GM12873 (cell line): Measurements from ENCODE around the gene FUT9.

Experiments used
- CTCF ChIP-seq: IDR thresholded peaks from 2 replicates; pipeline ENCODE4 v1.5.1; 2012; ENCODE audit warnings: low read depth, mild to moderate bottlenecking, moderate library complexity, low read length, control low read depth; ENCODE audit not compliant: insufficient read depth; ENCODE audit errors: missing control alignments

FUT9 gene

GRCh38 chr6:96223695-96224094 lies 207.9 kb downstream of the FUT9 start:
- TF ChIP-seq CTCF: no peak

- no peak for TF ChIP-seq CTCF
Measured at GRCh38 chr6:96227135-96227534, 211.4 kb downstream of the FUT9 start.

- no peak for TF ChIP-seq CTCF
Measured at GRCh38 chr6:96234444-96234843, 218.7 kb downstream of the FUT9 start.

- TF ChIP-seq CTCF: no peak
Measured at GRCh38 chr6:96235927-96236326, 220.2 kb downstream of the FUT9 start.

DNA sequence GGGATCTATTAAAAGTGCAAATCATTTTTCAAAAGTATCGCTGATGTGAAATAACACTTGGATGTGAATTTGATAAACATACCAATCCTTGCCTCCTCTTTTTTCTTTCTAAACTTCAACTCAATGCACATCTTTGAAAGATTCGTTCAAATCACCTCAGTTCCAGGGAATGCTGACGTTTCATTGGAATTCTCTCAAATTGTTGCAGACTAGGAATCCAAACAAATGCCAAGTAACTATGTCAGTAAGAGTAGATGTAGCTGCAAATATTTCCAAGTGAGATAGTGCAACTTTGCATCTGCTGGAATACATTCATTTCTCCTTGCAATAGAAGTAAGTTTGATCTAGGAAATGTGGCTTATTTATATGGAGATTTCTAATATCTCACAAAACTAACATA lies 220.7 kb downstream of the FUT9 start:
- TF ChIP-seq CTCF: no peak

GRCh38 chr6:96237638-96238347 lies 222.0 kb downstream of the FUT9 start:
- TF ChIP-seq CTCF: no peak

- TF ChIP-seq CTCF: no peak
Measured at GRCh38 chr6:96246563-96246962, 230.8 kb downstream of the FUT9 start.

- TF ChIP-seq CTCF: no peak
Measured at GRCh38 chr6:96249755-96250154, 234.0 kb downstream of the FUT9 start.
